ENCODE results near the gene DNAJB2. TPM values are rescaled to one million over a fixed set of nuclear protein-coding genes. Genes with fewer than 3 reads are reported as not detected.

DNAJB2 gene
- total RNA-seq, 1 donor from 2014 or later, result 47.8 TPM

GRCh38 chr2:219249203-219249980, 29.8 kb upstream of the DNAJB2 start:
- no peaks in the 10 kb centered on the region for H3K36me3 Mint-ChIP-seq
- no peak for DNase-seq (ENCODE audit: low spot score in 2 of 2, unreplicated experiment in 2 of 2)
- peaks cover 34% of the 10 kb centered on the region for H3K4me1 Mint-ChIP-seq
- H3K4me3 Mint-ChIP-seq, result no peak overlapping the region
- H3K9me3 Mint-ChIP-seq, result no peaks in the 10 kb centered on the region
- H3K27ac Mint-ChIP-seq, result peak overlapping the region; percentile 84
- H3K27me3 Mint-ChIP-seq (ENCODE audit: low read depth), result peaks cover 42% of the 10 kb centered on the region
- TF ChIP-seq, protein P1, sequence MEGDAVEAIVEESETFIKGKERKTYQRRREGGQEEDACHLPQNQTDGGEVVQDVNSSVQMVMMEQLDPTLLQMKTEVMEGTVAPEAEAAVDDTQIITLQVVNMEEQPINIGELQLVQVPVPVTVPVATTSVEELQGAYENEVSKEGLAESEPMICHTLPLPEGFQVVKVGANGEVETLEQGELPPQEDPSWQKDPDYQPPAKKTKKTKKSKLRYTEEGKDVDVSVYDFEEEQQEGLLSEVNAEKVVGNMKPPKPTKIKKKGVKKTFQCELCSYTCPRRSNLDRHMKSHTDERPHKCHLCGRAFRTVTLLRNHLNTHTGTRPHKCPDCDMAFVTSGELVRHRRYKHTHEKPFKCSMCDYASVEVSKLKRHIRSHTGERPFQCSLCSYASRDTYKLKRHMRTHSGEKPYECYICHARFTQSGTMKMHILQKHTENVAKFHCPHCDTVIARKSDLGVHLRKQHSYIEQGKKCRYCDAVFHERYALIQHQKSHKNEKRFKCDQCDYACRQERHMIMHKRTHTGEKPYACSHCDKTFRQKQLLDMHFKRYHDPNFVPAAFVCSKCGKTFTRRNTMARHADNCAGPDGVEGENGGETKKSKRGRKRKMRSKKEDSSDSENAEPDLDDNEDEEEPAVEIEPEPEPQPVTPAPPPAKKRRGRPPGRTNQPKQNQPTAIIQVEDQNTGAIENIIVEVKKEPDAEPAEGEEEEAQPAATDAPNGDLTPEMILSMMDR (IDR thresholded peaks at IDR 0.05; ENCODE audit: unreplicated experiment), result no peak

- DNase-seq (ENCODE audit: low spot score in 2 of 2, unreplicated experiment in 2 of 2), result no peak
- TF ChIP-seq, protein P1 (IDR thresholded peaks at IDR 0.05; ENCODE audit: unreplicated experiment), result no peak
- H3K27me3 Mint-ChIP-seq (ENCODE audit: low read depth), result peaks cover 50% of the 10 kb centered on the region
- H3K9me3 Mint-ChIP-seq, result no peaks in the 10 kb centered on the region
- no peak overlapping the region for H3K27ac Mint-ChIP-seq
- H3K4me1 Mint-ChIP-seq, result peaks cover 36% of the 10 kb centered on the region
- H3K36me3 Mint-ChIP-seq, result no peaks in the 10 kb centered on the region
- H3K4me3 Mint-ChIP-seq, result no peak overlapping the region
Measured at GRCh38 chr2:219250049-219250781, 29.0 kb upstream of the DNAJB2 start.

DNA sequence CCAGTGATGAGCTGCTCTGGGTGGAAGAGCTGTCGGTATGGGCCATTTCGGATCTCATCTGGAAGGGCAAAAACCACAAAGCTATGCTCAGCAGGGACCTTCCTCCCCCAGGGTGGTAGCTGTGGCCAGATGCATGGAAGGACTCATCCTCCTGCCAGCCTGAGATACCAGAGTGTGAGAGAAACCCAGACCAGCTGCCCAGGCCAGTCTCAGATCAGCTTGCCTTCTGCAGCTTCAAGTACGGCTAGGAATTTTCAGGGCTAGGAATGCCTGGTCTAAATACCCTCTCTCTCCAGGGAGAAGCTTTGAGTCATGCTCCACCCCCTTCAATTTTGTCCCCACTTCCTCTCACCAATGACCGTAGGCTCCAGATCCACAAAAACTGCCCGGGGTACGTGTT, 27.5 kb upstream of the DNAJB2 start:
- TF ChIP-seq, protein P1 (IDR thresholded peaks at IDR 0.05; ENCODE audit: unreplicated experiment), result no peak
- peaks cover 28% of the 10 kb centered on the region for H3K4me1 Mint-ChIP-seq
- no peaks in the 10 kb centered on the region for H3K9me3 Mint-ChIP-seq
- H3K27ac Mint-ChIP-seq, result no peak overlapping the region
- H3K4me3 Mint-ChIP-seq, result no peak overlapping the region
- no peaks in the 10 kb centered on the region for H3K36me3 Mint-ChIP-seq
- H3K27me3 Mint-ChIP-seq (ENCODE audit: low read depth), result peaks cover 65% of the 10 kb centered on the region
- no peak for DNase-seq (ENCODE audit: low spot score in 2 of 2, unreplicated experiment in 2 of 2)

- no peak for DNase-seq (ENCODE audit: low spot score in 2 of 2, unreplicated experiment in 2 of 2)
- Mint-ChIP-seq H3K27ac (no peak overlapping the region), H3K9me3 (no peaks in the 10 kb centered on the region), H3K4me1 (peaks cover 28% of the 10 kb centered on the region), H3K4me3 (no peak overlapping the region), H3K36me3 (no peaks in the 10 kb centered on the region), H3K27me3 (ENCODE audit: low read depth) (peaks cover 66% of the 10 kb centered on the region)
- TF ChIP-seq, protein P1 (IDR thresholded peaks at IDR 0.05; ENCODE audit: unreplicated experiment), result no peak
Measured at GRCh38 chr2:219252084-219252483, 27.1 kb upstream of the DNAJB2 start.

DNA sequence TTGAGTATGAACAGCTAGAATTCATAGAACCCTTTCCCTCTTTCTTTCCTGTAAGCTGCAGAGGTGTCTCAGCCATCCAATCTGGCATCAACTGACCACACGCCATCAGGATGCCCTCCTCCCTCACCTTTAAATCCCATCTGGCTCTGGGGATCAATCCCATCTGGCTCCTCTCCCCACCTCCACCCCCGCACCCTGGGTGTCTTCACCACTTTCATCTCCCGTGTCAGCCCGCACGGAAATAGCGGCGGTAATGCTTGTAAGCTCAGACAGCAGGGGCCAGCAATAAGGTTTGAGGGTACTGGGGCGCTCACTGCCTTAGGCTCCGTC, 26.6 kb upstream of the DNAJB2 start:
- H3K27me3 Mint-ChIP-seq (ENCODE audit: low read depth), result peaks cover 66% of the 10 kb centered on the region

More for the DNA sequence above, 26.6 kb upstream of the DNAJB2 start:
- no peak overlapping the region for H3K27ac Mint-ChIP-seq
- H3K9me3 Mint-ChIP-seq, result no peaks in the 10 kb centered on the region
- TF ChIP-seq, protein P1 (IDR thresholded peaks at IDR 0.05; ENCODE audit: unreplicated experiment), result no peak
- H3K4me3 Mint-ChIP-seq, result no peak overlapping the region
- H3K4me1 Mint-ChIP-seq, result peaks cover 28% of the 10 kb centered on the region
- DNase-seq (ENCODE audit: low spot score in 2 of 2, unreplicated experiment in 2 of 2), result no peak
- H3K36me3 Mint-ChIP-seq, result no peaks in the 10 kb centered on the region

All from mesothelial cell of epicardium (in vitro differentiated cells).